SU-DHL-6 (cell line): ENCODE results near the gene KPNA2.

Source experiments
- H2AFZ ChIP-seq: fragments of 200-600 bp; sonication (generic); 2 replicates; pipeline ENCODE4 v1.6.1; 2014; ENCODE audit warnings: low read depth, mild to moderate bottlenecking, moderate library complexity, mixed read lengths, antibody characterized with exemption, low read length; ENCODE audit not compliant: severe bottlenecking
- H3F3A ChIP-seq: fragments of 200-600 bp; shearing (Covaris generic); 2 replicates; pipeline ENCODE4 v1.6.0; 2016; ENCODE audit warnings: antibody characterized with exemption, mild to moderate bottlenecking; ENCODE audit not compliant: insufficient read depth
- H3K27ac ChIP-seq: fragments of 200-600 bp; sonication (generic); 2 replicates; pipeline ENCODE4 v1.5.1; 2016; ENCODE audit warnings: low read depth, mild to moderate bottlenecking, low read length, moderate library complexity, mixed read lengths
- H3K27me3 ChIP-seq: fragments of 200-600 bp; sonication (generic), shearing (Covaris generic); 2 replicates; pipeline ENCODE4 v1.6.0; 2014; ENCODE audit warnings: mild to moderate bottlenecking, low read length
- H3K36me3 ChIP-seq: fragments of 200-600 bp; sonication (generic); 2 replicates; pipeline ENCODE4 v1.6.1; 2014; ENCODE audit warnings: mild to moderate bottlenecking, low read length, mixed read lengths
- H3K4me2 ChIP-seq: fragments of 300-600, 200-600 bp; shearing (Covaris generic), sonication (generic); 2 replicates; pipeline ENCODE4 v1.6.0; 2014; ENCODE audit warnings: low read length, low read depth, mild to moderate bottlenecking; ENCODE audit not compliant: poor library complexity, severe bottlenecking
- H3K4me3 ChIP-seq: fragments of 200-600 bp; sonication (generic); 2 replicates; pipeline ENCODE4 v1.5.1; 2014; ENCODE audit warnings: antibody characterized with exemption, low read length, mild to moderate bottlenecking, mixed read lengths; ENCODE audit not compliant: insufficient read depth, poor library complexity, severe bottlenecking
- H3K79me2 ChIP-seq: fragments of 200-600 bp; sonication (generic); 2 replicates; pipeline ENCODE4 v1.6.1; 2014; ENCODE audit warnings: mild to moderate bottlenecking, low read length, moderate library complexity; ENCODE audit not compliant: insufficient read depth
- H3K9ac ChIP-seq: fragments of 200-600 bp; sonication (generic); 2 replicates; pipeline ENCODE4 v1.7.0; 2014; ENCODE audit warnings: mild to moderate bottlenecking, low read length
- H3K9me2 ChIP-seq: fragments of 200-600 bp; sonication (generic); replicated peaks from 2 replicates; pipeline ENCODE4 v1.6.1; 2014; ENCODE audit warnings: low read length; ENCODE audit not compliant: insufficient read depth
- H3K9me3 ChIP-seq: fragments of 200-600 bp; sonication (generic); 2 replicates; pipeline ENCODE4 v1.6.1; 2014; ENCODE audit warnings: low read length, mixed read lengths; ENCODE audit not compliant: insufficient read depth
- H4K20me1 ChIP-seq: fragments of 200-600 bp; sonication (generic); 2 replicates; pipeline ENCODE4 v1.6.1; 2014; ENCODE audit warnings: low read depth, mild to moderate bottlenecking, antibody characterized with exemption, low read length, moderate library complexity, mixed read lengths
- CTCF ChIP-seq: fragments of 200-600 bp; sonication (generic); IDR thresholded peaks from one replicate; pipeline ENCODE4 v1.5.1; 2017; ENCODE audit warnings: antibody characterized with exemption, mild to moderate bottlenecking, low read length, moderate library complexity; ENCODE audit not compliant: insufficient read depth, poor library complexity, severe bottlenecking
- EZH2phosphoT487 ChIP-seq: fragments of 200-600 bp; sonication (generic), shearing (Covaris generic); conservative IDR thresholded peaks from 2 replicates; pipeline ENCODE4 v1.6.1; 2018; ENCODE audit warnings: mild to moderate bottlenecking, antibody characterized with exemption, low read length, moderate library complexity, mixed read lengths

The KPNA2 gene

DNA sequence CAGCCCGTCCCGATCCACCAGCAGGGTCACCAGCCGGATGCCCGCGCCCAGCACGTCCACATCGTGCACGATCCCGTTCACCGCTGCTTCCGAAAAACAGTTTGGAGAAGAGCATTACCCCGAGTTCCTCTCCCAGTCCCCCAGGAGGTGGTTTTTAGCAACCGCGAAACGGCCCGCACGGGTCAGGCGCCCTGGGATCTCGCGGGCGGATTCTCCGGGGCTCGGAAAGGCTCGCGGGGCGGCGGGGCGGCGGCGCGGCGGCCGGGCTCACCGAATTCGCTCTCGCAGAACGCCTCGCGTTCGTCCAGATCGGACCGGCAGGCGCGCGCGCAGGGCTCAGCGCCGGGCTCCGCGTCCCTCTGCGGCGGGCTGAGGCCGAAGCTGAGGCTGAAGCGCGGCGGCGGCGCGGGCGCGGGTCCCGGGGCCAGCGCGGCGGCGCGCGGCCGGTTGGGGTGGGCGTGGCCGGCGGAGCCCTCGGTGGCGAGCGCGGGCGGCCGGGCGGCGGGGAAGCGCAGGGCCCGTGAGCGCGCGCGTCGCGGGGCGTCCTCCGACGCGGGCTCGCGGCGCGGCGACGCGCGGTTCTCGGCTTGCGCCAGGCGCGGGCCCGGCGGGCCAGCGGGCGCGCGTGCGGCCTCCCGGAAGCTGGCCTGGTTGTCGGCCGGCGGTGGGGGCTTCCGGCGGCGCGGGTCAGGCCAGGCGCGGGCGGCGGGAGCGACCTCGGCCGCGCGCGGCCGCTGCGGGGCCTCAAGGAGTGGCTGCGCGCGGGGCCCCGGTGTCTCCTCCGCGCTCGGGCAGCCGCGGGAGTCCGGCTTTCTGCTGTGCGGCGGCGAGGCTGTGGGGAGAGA is 42.2 kb upstream of the KPNA2 start:
- peak overlapping the region; percentile 86 for H3K27ac ChIP-seq
- H3K4me3 ChIP-seq = peak overlapping the region; percentile 85
- no peaks in the 10 kb centered on the region for H4K20me1 ChIP-seq
- peaks cover 28% of the 10 kb centered on the region for H3F3A ChIP-seq
- H3K36me3 ChIP-seq = no peaks in the 10 kb centered on the region
- H3K9me2 ChIP-seq = no peaks in the 10 kb centered on the region
- no peaks in the 10 kb centered on the region for H3K79me2 ChIP-seq
- no peaks in the 10 kb centered on the region for H3K9me3 ChIP-seq
- peak overlapping the region; percentile 82 for H2AFZ ChIP-seq
- H3K9ac ChIP-seq = peak overlapping the region; percentile 95
- H3K27me3 ChIP-seq = no peaks in the 10 kb centered on the region
- TF ChIP-seq EZH2phosphoT487 (no peak), CTCF (no peak)
- H3K4me2 ChIP-seq = peak overlapping the region; percentile 84

DNA sequence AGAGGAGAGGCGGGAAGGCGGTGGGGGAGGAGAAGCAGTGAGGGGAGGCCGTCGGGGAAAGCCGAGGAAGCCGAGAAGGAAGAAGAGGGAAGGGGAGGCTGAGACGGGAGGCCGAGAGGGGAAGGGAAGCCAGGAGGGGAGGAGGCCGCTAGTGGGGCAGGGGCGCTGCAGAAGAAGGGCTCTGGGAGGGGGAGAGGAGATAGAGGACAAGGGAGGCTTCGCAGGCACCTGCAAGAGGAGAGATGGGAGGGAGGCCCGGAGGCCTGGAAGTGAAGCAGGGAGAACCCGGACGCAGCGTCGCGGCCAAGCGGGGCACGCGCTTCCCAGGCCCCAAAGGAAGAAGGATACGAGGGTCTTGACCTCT is 41.6 kb upstream of the KPNA2 start:
- H3K9me3 ChIP-seq = no peaks in the 10 kb centered on the region
- peak overlapping the region; percentile 69 for H2AFZ ChIP-seq
- H3K79me2 ChIP-seq = no peaks in the 10 kb centered on the region
- TF ChIP-seq EZH2phosphoT487 (no peak), CTCF (no peak)
- peak overlapping the region; percentile 69 for H3K4me2 ChIP-seq
- peak overlapping the region; percentile 95 for H3K9ac ChIP-seq
- H3K27me3 ChIP-seq = no peaks in the 10 kb centered on the region
- no peaks in the 10 kb centered on the region for H3K9me2 ChIP-seq
- H4K20me1 ChIP-seq = no peaks in the 10 kb centered on the region
- H3K36me3 ChIP-seq = no peaks in the 10 kb centered on the region
- peaks cover 28% of the 10 kb centered on the region for H3F3A ChIP-seq
- peak overlapping the region; percentile 85 for H3K4me3 ChIP-seq
- peak overlapping the region; percentile 86 for H3K27ac ChIP-seq

DNA sequence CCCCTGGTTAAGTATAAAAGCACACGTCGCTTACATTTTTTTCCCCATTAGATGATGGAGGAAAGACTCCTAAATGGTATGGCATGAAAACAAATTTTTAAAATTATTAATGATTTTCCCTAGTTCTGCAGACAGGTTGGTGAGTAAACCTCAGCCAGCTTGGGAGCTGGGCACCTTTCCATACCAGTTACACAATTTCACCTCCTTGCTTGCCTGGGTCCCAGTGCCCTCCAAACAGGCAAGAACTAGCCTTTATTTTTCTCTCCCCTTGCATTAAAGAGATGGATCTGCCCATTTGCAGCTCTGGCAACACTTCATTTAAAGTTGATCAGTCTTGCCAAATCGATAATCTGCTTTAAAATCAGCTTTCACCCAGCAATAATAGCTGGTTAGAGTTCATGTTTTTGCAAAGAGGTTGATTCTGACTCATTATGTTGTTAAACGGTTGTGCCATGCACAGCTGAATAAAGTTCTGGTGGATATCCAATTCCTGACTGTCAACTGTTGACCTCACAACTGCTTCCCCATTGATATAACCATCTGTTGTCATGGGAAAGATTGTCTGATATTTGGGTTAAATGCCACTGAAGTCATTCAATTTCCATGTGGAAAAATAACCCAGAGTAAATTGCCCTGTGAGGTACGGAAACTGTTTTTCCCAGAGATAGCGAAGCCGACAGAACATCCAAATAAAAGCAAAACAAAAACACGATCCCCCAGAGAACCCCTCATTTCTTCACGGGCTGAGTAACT is 40.5 kb upstream of the KPNA2 start:
- no peaks in the 10 kb centered on the region for H3K36me3 ChIP-seq
- H3F3A ChIP-seq = peaks cover 28% of the 10 kb centered on the region
- H3K27me3 ChIP-seq = no peaks in the 10 kb centered on the region
- no peak overlapping the region for H2AFZ ChIP-seq
- peak overlapping the region; percentile 25 for H3K4me3 ChIP-seq
- no peaks in the 10 kb centered on the region for H3K9me2 ChIP-seq
- H3K9ac ChIP-seq = peak overlapping the region; percentile 29; the same call in 1 of the 2 replicates
- no peaks in the 10 kb centered on the region for H4K20me1 ChIP-seq
- peak overlapping the region; percentile 69 for H3K4me2 ChIP-seq
- no peaks in the 10 kb centered on the region for H3K9me3 ChIP-seq
- no peak overlapping the region for H3K27ac ChIP-seq
- H3K79me2 ChIP-seq = no peaks in the 10 kb centered on the region
- TF ChIP-seq EZH2phosphoT487 (no peak), CTCF (no peak)
